H9 (cell line): ENCODE measurements around the gene HS6ST3. TPM values are rescaled to one million over a fixed set of nuclear protein-coding genes. Genes with fewer than 3 reads are reported as not detected.

Source experiments
- DNase-seq: peaks from one replicate; pipeline ENCODE4 v3.0.0-alpha.2; 2017
- H2AFZ ChIP-seq: one replicate; pipeline ENCODE4 v1.6.1; 2013; ENCODE audit warnings: mild to moderate bottlenecking, low read length, control low read depth, moderate library complexity
- H2AK5ac ChIP-seq: 2 replicates; pipeline ENCODE4 v1.6.1; 2013; ENCODE audit warnings: low read length, control low read depth, mixed read lengths; ENCODE audit not compliant: insufficient read length
- H2BK120ac ChIP-seq: one replicate; pipeline ENCODE4 v1.6.1; 2013; ENCODE audit warnings: low read depth, mild to moderate bottlenecking, low read length, control low read depth, inconsistent platforms; ENCODE audit not compliant: poor library complexity, severe bottlenecking
- H2BK12ac ChIP-seq: 2 replicates; pipeline ENCODE4 v1.6.1; 2013; ENCODE audit warnings: low read length, control low read depth, mixed read lengths, low read depth; ENCODE audit not compliant: insufficient read length
- H2BK15ac ChIP-seq: 2 replicates; pipeline ENCODE4 v1.6.1; 2013; ENCODE audit warnings: low read depth, low read length, control low read depth
- H2BK20ac ChIP-seq: one replicate; pipeline ENCODE4 v1.6.1; 2013; ENCODE audit warnings: low read depth, mild to moderate bottlenecking, low read length, control low read depth, inconsistent platforms; ENCODE audit not compliant: poor library complexity, severe bottlenecking
- H2BK5ac ChIP-seq: 2 replicates; pipeline ENCODE4 v1.6.1; 2013; ENCODE audit warnings: low read length, control low read depth, mixed read lengths; ENCODE audit not compliant: insufficient read length
- H3K14ac ChIP-seq: 2 replicates; pipeline ENCODE4 v1.6.1; 2013; ENCODE audit warnings: low read length, control low read depth; ENCODE audit not compliant: insufficient read depth
- H3K18ac ChIP-seq: 2 replicates; pipeline ENCODE4 v1.6.1; 2013; ENCODE audit warnings: low read depth, mild to moderate bottlenecking, mixed read lengths, low read length, control low read depth; ENCODE audit not compliant: insufficient read length
- H3K23ac ChIP-seq: 2 replicates; pipeline ENCODE4 v1.6.1; 2013; ENCODE audit warnings: low read length, control low read depth, mixed read lengths, low read depth; ENCODE audit not compliant: insufficient read length
- H3K23me2 ChIP-seq: 2 replicates; pipeline ENCODE4 v1.6.1; 2013; ENCODE audit warnings: low read depth, mild to moderate bottlenecking, mixed read lengths, low read length, control low read depth; ENCODE audit not compliant: insufficient read length, poor library complexity, severe bottlenecking
- H3K27ac ChIP-seq: 2 replicates; pipeline ENCODE4 v1.5.1; 2013; ENCODE audit warnings: low read length, control low read depth, mixed read lengths, low read depth; ENCODE audit not compliant: insufficient read length
- H3K27me3 ChIP-seq: 2 replicates; pipeline ENCODE4 v1.6.1; 2013; ENCODE audit warnings: low read length, control low read depth, inconsistent platforms; ENCODE audit not compliant: insufficient read depth
- H3K4ac ChIP-seq: 2 replicates; pipeline ENCODE4 v1.6.1; 2013; ENCODE audit warnings: low read depth, mild to moderate bottlenecking, control low read depth, inconsistent platforms, low read length, moderate library complexity
- H3K4me1 ChIP-seq: 2 replicates; pipeline ENCODE4 v1.6.1; 2013; ENCODE audit warnings: low read length, control low read depth, inconsistent platforms; ENCODE audit not compliant: insufficient read depth
- H3K4me2 ChIP-seq: 2 replicates; pipeline ENCODE4 v1.6.1; 2013; ENCODE audit warnings: low read length, control low read depth, mixed read lengths; ENCODE audit not compliant: insufficient read length, insufficient read depth
- H3K56ac ChIP-seq: 2 replicates; pipeline ENCODE4 v1.6.1; 2013; ENCODE audit warnings: low read depth, mild to moderate bottlenecking, mixed read lengths, low read length, control low read depth; ENCODE audit not compliant: insufficient read length
- H3K79me1 ChIP-seq: 2 replicates; pipeline ENCODE4 v1.6.1; 2013; ENCODE audit warnings: low read depth, mild to moderate bottlenecking, moderate library complexity, low read length, control low read depth, inconsistent platforms; ENCODE audit not compliant: insufficient read depth, poor library complexity, severe bottlenecking
- H3K79me2 ChIP-seq: 2 replicates; pipeline ENCODE4 v1.6.1; 2013; ENCODE audit warnings: low read length, control low read depth, inconsistent platforms; ENCODE audit not compliant: insufficient read depth
- H3K9ac ChIP-seq: 2 replicates; pipeline ENCODE4 v1.6.1; 2013; ENCODE audit warnings: low read length, control low read depth, mixed read lengths; ENCODE audit not compliant: insufficient read length; ENCODE audit errors: extremely low read depth
- H3K9me3 ChIP-seq: one replicate; pipeline ENCODE4 v1.6.1; 2013; ENCODE audit warnings: low read depth, low read length, inconsistent platforms; ENCODE audit not compliant: control insufficient read depth
- H3T11ph ChIP-seq: one replicate; pipeline ENCODE4 v1.6.1; 2013; ENCODE audit warnings: mild to moderate bottlenecking, low read length, control low read depth, inconsistent platforms
- H4K20me1 ChIP-seq: one replicate; pipeline ENCODE4 v1.6.1; 2013; ENCODE audit not compliant: control insufficient read depth, insufficient read length, insufficient read depth
- H4K5ac ChIP-seq: 2 replicates; pipeline ENCODE4 v1.6.1; 2013; ENCODE audit warnings: low read depth, mild to moderate bottlenecking, mixed read lengths, low read length, control low read depth; ENCODE audit not compliant: insufficient read length
- H4K8ac ChIP-seq: replicated peaks from 2 replicates; pipeline ENCODE4 v1.6.1; 2013; ENCODE audit warnings: low read length, control low read depth, mixed read lengths, low read depth; ENCODE audit not compliant: insufficient read length
- H4K91ac ChIP-seq: 2 replicates; pipeline ENCODE4 v1.6.1; 2013; ENCODE audit warnings: low read depth, mild to moderate bottlenecking, moderate library complexity, mixed read lengths, low read length, control low read depth; ENCODE audit not compliant: insufficient read length
- H3K27ac Mint-ChIP-seq, 3 experiments: 2 replicates in 2 of 3; 3 replicates in 1 of 3; pipeline ENCODE4 v1.8.0; 2020 to 2021; ENCODE audit warnings: mixed read lengths in 3 of 3, mild to moderate bottlenecking in 1 of 3, moderate library complexity in 1 of 3
- H3K27me3 Mint-ChIP-seq: 2 replicates; pipeline ENCODE4 v1.8.0; 2021; ENCODE audit warnings: low read depth, mild to moderate bottlenecking, moderate library complexity, mixed read lengths
- H3K36me3 Mint-ChIP-seq, 3 experiments: 2 replicates in 2 of 3; 3 replicates in 1 of 3; pipeline ENCODE4 v1.8.0; 2020 to 2021; ENCODE audit warnings: low read depth in 3 of 3, mixed read lengths in 3 of 3; ENCODE audit not compliant: insufficient read depth in 1 of 3
- H3K4me1 Mint-ChIP-seq, 2 experiments: 2 replicates each; pipeline ENCODE4 v1.8.0; 2020; ENCODE audit warnings: mixed read lengths in 2 of 2
- H3K4me3 Mint-ChIP-seq, 2 experiments: 2 replicates in 1 of 2; 3 replicates in 1 of 2; pipeline ENCODE4 v1.8.0; 2020 to 2021; ENCODE audit warnings: mild to moderate bottlenecking in 2 of 2, mixed read lengths in 2 of 2, moderate library complexity in 1 of 2
- H3K9me3 Mint-ChIP-seq, 2 experiments: 2 replicates in 1 of 2; 3 replicates in 1 of 2; pipeline ENCODE4 v1.8.0; 2020; ENCODE audit warnings: mild to moderate bottlenecking in 2 of 2, mixed read lengths in 2 of 2, moderate library complexity in 1 of 2
- CTCF ChIP-seq: fragments of 200-600 bp; sonication (generic); conservative IDR thresholded peaks from 3 replicates; pipeline ENCODE4 v1.8.0; 2021; ENCODE audit warnings: antibody characterized with exemption, mild to moderate bottlenecking
- total RNA-seq: library from RNA; stranded (reverse); gene quantifications from 2 replicates; pipeline ENCODE4 v1.2.1, GENCODE V29; 2021

Gene HS6ST3
- total RNA-seq, 1 experiment from 2014 or later = 0.44 TPM

- Mint-ChIP-seq H3K4me1 (no peaks in the 10 kb centered on the region), H3K27ac (no peak overlapping the region), H3K4me3 (no peak overlapping the region), H3K36me3 (no peaks in the 10 kb centered on the region), H3K9me3 (no peaks in the 10 kb centered on the region; a peak in 1 of 5 replicates), H3K27me3 (no peaks in the 10 kb centered on the region; the same call in 1 of the 2 replicates)
- no peaks in the 10 kb centered on the region; the same call in 1 of the 2 replicates for H3K27me3 ChIP-seq
- H3K79me2 ChIP-seq = no peaks in the 10 kb centered on the region
- H3K18ac ChIP-seq = no peak overlapping the region
- H3K4me1 ChIP-seq = no peaks in the 10 kb centered on the region
- no peak overlapping the region for H2AK5ac ChIP-seq
- H2BK120ac ChIP-seq = no peak overlapping the region
- H2BK20ac ChIP-seq = no peak overlapping the region
- no peak overlapping the region for H4K91ac ChIP-seq
- H2AFZ ChIP-seq = no peak overlapping the region
- no peak overlapping the region for H4K5ac ChIP-seq
- H2BK15ac ChIP-seq = no peak overlapping the region
- no peak overlapping the region for H2BK5ac ChIP-seq
- H3K79me1 ChIP-seq = no peaks in the 10 kb centered on the region
- no peak overlapping the region for H3K27ac ChIP-seq
- H3K9me3 ChIP-seq = no peaks in the 10 kb centered on the region
- no peak overlapping the region for H3T11ph ChIP-seq
- DNase-seq = no peak
- no peaks in the 10 kb centered on the region for H4K20me1 ChIP-seq
- no peak overlapping the region for H3K23ac ChIP-seq
- no peak for TF ChIP-seq CTCF
- H3K23me2 ChIP-seq = no peaks in the 10 kb centered on the region
- no peak overlapping the region for H4K8ac ChIP-seq
- no peak overlapping the region for H3K4ac ChIP-seq
- no peak overlapping the region for H3K9ac ChIP-seq
- no peak overlapping the region for H3K56ac ChIP-seq
- H3K14ac ChIP-seq = no peak overlapping the region
- no peak overlapping the region for H3K4me2 ChIP-seq
- no peak overlapping the region for H2BK12ac ChIP-seq
Measured at GRCh38 chr13:96221471-96221870, 131.6 kb downstream of the HS6ST3 start.
